DLD1 (cell line): ENCODE measurements around the gene GPR22.

ENCODE experiments used
- in situ Hi-C: cut with HindIII; loops from 2 replicates; pipeline ENCODE4 v1.10.0; 2017; ENCODE audit warnings: low sequenced_read_pairs

GPR22 gene

DNA sequence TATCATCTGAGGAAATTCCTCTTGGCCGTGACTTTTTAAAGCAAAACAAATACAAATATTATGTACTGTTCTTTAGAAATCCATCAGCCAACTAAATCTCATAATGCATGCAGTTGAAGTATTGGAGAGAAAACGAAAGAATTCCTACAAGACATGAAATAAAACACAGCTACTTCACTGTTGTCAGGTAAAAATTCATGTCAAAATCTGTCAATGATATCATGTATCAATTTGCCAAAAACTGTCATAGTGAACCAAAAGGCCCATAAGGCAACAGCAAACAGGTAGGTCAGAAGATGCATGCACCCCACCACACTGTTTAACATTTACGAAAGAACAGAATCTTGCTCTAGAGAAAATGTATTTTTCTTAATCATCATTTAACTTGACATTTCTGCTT is 2.3 kb downstream of the GPR22 start:
- in situ Hi-C loops, result no loop called here

DNA sequence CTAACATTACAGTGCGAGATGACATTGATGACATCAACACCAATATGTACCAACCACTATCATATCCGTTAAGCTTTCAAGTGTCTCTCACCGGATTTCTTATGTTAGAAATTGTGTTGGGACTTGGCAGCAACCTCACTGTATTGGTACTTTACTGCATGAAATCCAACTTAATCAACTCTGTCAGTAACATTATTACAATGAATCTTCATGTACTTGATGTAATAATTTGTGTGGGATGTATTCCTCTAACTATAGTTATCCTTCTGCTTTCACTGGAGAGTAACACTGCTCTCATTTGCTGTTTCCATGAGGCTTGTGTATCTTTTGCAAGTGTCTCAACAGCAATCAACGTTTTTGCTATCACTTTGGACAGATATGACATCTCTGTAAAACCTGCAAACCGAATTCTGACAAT is 4.3 kb downstream of the GPR22 start:
- in situ Hi-C loops, result no loop called here

DNA sequence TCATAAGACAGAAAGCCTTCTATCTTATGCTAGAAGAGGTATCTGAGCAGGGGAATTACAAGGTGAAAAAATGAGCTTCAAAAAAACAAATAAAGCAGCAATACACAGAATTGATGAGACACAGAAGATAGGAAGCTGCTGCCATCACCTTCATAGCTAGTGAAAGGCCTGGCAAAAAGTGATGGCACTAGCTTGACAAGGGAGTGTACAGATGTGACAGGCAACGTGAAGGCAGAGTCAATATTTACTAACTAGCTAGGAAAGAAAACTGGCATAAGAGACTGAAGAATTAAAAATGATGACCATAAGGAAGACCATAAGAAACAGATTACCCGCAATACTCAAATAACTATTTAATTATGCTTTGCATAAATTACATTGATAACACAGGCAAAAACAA is 9.4 kb downstream of the GPR22 start:
- in situ Hi-C loops, result no loop called here

DNA sequence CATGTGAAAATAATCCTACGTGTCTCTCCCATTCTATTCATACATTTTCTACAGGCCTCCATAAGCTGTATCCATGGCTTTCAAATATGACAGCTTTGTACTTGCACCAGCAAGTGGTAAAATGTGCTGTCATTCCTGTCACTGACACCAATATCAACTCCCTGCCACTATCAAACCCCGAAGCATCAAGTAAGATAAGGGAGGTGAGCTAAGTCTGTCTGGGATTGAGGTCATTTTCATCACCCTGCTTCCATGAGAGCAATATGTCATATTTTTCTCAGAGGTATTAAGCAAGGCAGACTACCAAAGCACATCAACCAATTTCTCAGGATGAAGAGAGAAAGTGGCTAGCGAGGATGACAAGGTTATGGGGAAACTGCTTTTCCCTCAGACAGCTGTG is 11.1 kb downstream of the GPR22 start:
- in situ Hi-C loops, result no loop called here

DNA sequence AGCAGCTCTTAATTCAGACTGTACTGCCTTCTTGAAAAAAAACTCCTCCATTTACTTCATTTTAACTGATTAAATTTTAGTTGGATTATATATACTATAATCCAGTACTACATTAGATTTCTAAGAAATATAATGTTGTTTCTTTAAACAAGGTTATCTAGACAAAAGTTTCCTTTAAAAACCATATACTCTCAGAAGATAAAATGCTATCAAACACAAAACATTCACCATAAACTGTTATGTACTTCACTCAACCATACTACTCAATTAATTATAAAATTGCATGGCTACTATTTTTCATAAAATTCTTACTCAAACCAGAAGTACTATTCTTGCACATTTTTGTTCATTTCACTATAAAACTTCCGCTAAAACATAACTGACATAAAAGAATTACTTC is 12.7 kb downstream of the GPR22 start:
- in situ Hi-C loops, result no loop called here

DNA sequence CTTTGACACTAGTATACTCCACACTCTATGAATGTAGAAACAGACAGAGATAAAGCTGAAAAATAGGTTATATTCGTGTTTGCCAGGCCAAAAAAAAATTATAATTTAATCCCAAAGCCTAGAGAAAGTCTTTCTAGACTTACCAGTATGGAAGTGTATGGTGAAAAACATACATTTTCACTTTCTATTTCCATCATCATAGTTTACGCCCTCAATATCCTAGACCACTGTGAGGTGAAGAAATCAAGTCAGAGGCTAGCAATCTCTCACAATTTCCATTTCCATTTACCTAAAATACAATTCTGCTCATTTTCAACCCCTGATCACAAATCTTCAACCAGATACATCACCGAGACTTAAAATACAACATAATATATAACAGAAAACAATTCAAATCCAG is 16.2 kb downstream of the GPR22 start:
- in situ Hi-C loops, result no loop called here

DNA sequence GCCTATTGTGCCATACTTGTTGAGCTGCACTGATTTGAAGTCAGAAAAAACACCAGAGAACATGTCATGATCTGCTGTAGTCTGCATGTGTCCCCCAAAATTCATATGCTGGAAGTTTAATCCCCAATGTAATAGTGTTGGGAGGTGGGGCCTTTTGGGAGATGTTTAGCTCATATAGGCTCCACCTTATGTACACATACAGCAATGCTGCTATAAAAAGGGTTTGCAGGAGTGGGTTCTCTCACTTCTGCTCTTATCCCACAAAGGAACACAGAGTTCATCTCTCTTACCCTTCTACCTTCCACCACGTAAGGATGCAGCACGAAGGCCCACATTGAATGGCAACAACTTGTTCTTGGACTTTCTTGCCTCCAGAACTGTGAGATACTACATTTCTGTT is 23.0 kb downstream of the GPR22 start:
- in situ Hi-C loops, result no loop called here

DNA sequence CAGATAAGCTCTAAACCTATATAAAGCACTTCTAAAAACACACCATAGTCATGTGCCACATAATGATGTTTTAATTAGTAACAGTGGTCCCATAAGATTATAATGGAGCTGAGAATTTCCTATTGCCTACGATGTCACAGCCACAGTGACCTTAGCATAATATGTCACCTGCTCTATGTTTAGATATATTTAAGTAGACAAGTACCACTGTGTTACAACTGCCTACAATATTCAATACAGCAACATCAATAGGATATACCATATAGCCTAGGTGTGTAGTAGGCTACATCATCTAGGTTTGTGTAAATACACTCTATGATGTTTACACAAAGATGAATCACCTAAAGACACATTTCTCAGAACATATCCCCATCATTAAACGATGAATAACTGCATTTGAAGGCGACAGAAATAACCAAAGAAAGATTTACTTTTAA is 24.5 kb downstream of the GPR22 start:
- in situ Hi-C loops, result no loop called here

DNA sequence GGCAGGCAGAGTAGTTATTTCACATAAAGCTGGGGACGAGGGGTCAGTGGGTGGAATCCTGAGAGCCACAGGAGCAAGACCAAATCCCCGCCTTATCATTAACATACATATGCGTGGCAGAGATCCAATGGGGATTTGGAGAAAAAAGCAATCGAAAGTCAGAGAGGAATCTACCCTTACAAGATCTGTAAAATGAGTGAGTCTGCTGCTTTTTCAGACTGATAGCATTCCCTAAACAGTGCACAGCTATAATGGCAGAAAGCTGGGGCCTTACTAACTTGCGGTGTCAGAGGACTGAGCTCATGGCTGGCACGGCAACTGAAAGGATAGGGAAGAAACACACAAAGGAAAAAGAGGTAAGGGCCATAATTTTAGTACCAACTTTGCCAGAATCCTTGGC is 25.0 kb downstream of the GPR22 start:
- in situ Hi-C loops, result no loop called here

DNA sequence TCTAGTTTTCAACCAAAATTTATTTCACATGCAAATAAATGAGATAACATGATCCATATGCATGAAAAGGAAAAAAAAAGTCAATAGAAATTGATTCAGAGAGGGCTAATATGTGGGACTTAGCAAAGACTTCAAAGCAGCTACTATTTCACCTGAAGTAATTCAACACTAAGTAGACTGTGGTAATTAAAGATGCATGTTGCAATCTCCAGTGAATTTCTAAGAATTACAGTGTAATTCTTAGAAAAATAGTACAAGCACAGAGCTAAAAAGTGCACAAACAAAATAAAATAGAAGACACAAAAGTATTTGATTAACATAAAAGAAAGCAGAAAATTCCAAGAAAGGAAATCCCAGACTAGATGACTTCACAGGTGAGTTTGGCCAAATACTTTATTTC is 25.7 kb downstream of the GPR22 start:
- in situ Hi-C loops, result no loop called here

DNA sequence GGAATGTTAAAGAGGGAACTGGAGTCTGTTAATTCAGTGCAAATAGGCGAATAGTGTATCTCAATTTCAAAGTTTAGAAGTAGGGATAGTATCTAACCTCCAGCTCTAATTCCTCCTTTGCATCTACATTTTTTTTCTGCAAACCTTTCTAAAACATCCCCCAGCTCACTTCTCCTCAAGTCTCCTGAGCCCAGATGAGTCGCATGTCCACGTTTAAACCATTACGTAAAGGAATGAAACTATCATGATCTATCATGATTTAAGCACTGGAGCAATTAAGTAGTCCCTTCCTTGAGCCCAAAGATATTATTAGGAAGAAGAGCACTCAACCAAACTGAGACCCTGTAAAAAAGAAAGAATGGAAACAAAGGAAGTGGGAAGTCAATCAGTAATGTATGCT is 29.9 kb downstream of the GPR22 start:
- in situ Hi-C loops, result no loop called here

DNA sequence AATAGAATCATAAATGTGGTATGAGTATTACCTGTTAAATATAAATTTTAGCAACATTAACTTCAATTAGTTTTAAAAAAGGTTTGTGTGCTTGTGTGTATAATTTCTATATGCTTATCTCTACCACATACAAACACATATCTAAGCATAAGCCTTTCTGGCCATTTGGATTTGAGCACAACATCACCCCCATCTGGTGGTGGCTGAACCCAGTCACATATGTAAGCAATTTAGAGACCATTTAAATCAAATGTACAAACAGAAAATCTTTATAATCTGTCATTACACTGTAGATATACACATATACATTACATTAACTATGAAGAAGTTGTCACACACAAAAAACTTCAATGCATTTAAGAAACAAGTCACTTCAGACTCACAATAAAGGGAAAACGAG is 31.7 kb downstream of the GPR22 start:
- in situ Hi-C loops, result no loop called here

DNA sequence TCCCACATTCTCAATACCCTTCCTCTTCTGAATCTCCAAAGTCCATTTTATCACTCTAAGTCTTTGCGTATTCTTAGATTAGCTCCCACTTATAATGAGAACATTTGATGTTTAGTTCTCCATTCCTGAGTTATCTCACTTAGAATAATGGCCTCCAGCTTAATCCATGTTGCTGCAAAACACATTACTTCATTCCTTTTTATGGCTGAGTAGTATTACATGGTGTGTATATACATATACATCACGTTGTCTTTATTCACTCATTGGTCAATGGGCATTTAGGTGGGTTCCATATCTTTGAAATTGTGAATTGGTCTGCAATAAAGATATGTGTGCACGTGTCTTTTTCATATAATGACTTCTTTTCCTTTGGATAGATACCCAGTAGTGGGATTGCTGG is 32.3 kb downstream of the GPR22 start:
- in situ Hi-C loops, result no loop called here

DNA sequence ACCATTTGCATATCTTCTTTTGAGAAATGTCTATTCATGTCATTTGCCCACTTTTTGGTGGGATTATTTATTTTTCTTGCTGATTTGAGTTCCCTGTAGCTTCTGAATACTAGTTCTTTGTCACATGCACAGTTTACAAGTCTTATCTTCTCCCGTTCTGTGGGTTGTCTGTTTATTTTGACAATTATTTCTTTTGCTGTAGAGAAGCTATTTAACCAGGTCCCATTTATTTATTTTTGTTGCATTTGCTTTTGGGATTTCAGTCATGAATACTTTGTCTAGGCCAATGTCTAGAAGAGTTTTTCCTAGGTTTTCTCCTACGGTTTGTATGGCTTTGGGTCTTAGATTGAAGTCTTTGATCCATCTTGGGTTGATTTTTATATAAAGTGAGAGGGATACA is 32.9 kb downstream of the GPR22 start:
- in situ Hi-C loops, result no loop called here

DNA sequence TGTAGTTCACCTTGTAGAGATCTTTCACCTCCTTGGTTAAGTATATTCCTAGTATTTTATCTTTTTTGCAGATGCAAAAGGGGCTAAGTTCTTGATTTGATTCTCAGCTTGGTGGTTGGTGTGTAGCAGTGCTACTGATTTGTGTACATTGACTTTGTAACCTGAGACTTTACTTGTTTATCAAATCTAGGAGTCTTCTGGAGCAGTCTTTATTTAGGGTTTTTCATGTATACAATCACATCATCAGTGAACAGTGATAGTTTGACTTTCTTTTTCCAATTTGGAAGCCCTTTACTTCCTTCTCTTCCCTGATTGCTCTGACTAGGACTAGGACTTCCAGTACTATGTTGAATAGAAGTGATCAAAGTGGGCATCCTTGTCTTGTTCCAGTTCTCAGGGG is 33.8 kb downstream of the GPR22 start:
- in situ Hi-C loops, result no loop called here

DNA sequence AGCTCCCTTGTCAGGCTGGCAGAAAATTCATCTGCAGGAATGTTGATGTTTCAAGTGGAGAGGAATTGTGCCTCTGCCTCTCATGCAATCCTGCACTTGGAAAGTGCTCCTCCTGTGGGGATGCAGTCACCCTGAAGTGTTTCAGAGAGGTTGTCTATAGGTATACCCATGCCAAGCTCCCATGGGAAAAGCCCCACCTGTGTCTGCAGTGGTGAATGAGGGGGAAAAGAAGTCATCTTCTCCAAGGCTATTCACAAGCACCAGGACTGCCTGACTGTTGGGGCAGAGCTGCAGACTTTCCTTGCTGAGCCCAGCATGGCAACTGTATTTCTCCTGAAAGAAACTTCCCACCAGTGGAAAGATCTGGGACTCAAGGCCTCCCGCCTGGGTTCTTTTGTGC is 35.5 kb downstream of the GPR22 start:
- in situ Hi-C loops, result no loop called here

DNA sequence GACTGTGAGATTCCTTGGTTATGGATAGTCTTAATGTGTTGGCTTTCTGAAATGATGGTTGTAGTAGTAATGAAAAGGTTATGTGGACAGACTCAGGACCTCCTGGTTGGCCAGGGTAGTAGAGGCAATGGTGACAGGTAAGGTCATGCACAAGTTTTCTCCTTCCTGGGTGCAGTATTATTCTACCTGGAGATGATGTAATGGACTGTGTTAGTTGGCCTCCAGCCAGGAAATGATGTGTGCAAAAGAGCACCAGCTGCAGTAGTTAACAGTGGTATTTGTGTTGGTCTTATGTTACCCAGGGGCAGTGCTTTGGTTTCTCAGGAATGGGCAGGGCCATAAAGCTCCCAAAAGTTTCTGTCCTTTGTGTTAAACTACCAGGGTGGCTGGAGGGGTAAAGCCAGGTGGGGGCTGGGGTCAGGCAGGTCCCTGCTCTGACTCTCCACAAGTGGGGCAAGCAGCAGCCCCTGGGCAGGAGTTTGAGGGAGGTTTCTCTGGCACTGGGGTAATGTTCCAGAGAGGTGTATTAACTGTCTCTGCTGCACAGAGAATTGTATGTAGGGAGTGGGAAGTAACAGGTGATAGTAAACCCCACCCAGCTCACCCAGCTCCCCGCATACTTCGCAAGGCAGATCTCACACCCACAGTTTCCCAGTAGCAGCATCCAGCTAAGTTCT is 36.3 kb downstream of the GPR22 start:
- in situ Hi-C loops, result no loop called here

DNA sequence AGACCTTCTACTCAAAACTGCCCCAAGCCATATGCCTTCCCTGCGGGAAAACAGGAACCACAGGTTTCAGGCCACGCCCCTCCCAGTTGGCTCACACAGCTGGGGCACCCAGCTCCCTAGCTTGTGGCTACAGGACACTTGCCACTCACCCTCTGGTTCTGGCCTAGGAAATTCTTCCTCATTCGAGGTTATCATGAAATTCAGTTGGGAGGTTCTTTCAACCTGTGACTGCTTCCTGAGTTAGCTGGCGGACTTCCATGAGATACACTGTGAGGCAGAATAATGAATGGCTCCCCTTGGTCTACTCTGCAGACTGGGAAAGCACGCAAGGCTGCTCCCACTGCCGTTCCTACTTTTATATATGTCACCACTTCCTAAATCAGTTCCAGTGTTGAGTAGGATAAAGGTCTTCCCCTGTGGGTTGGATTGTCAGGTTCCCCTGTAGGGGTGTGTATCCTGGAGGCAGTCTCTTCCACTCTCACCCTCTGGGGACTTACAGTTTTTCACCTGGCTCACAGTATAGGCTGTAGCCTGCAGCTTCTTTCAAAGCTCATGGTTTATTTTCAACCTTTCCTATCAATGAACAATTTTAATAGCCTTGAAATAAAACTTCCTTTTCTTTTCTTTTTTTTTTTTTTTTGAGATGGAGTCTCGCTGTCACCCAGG is 37.0 kb downstream of the GPR22 start:
- in situ Hi-C loops, result no loop called here
